Fibroblast of villous mesenchyme (primary cell): ENCODE results near the gene TNFAIP3. TPM values are rescaled to one million over a fixed set of nuclear protein-coding genes. Genes with fewer than 3 reads are reported as not detected.

ENCODE experiments used
- DNase-seq: peaks from one replicate; pipeline ENCODE4 v3.0.0-alpha.2; 2010; ENCODE audit warnings: low read depth
- H3K4me3 ChIP-seq: 2 replicates; pipeline ENCODE4 v1.5.1; 2011; ENCODE audit warnings: low read depth, mild to moderate bottlenecking, low read length
- CTCF ChIP-seq: IDR thresholded peaks from 2 replicates; pipeline ENCODE4 v1.5.1; 2012; ENCODE audit warnings: low read depth, mild to moderate bottlenecking, low read length; ENCODE audit not compliant: insufficient read depth
- total RNA-seq: library from RNA; depleted of rRNA; stranded (reverse); fragments of >200 nt; gene quantifications from 2 replicates; pipeline ENCODE4 v1.2.3, GENCODE V29; 2012

The TNFAIP3 gene
- total RNA-seq, 1 donor: 3.9 TPM

GRCh38 chr6:137863091-137863797 is 3.8 kb upstream of the TNFAIP3 start:
- DNase-seq: peak; percentile 68
- no peak for TF ChIP-seq CTCF
- no peak overlapping the region for H3K4me3 ChIP-seq

DNA sequence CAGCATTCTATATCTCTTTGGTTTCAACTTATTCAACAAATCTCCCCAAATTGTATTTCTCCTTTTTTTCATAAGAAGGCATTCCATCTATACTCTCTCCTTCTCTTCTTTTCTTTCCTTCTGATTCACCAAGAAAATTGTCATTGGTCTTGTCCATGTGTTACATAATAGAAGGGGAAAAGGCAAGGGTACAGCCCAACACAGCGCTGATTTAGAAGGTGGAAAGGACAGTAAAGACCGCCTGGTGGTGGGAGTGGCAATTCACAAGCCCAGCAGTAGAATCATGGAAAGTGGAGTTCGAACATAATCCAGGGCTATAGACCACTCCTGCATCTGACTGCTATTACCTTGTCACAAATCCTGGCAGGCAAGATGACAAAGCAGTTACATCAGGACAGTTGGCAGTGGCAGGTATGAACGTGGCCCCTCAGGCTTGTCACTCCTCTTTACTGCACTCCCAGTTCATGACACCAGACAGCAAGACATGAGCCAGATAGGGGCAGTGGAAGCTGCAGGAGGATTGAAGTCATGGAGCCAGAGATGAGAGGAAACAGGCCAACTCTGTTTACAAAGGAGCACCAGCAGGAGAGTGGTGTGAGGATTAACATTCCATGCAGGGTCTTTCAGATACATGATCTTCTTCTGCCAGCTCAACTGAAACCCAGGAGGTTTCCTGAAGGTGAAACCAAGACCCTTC is 2.1 kb upstream of the TNFAIP3 start:
- no peak overlapping the region for H3K4me3 ChIP-seq
- no peak for DNase-seq
- TF ChIP-seq CTCF: no peak

DNA sequence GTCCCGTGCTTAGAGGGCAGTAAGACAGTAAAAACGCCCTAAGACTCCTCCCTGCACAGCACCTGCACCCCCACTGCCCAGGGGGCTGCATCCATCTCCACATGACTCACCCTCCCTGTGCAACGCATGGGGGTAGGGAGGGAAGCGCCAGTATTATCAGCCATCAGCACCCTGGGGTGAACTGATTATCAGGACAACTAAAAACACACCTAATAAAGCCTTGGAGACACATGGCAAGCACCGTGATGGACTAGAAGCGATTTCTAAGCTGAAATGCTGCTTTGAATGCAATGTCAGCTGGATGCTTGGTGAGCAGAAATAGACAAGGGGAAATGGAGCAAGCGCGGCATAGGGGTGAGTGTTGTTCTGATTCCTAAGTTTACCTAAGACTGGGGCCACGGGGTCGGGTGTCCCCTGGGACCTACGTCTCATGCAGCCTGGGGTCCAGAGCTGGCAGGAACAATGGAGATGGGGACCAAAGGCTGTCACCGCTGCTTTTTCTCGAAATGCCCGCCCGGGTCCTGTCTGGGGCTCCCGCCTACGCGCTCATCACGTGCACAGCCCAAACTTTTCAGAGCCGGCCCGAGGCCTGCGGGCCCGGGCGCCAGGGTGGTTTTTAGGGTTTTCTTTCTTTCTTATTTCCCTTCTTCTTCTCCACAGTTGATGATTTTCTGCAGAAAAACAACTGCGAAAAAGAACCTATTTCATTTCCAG is 702 bp upstream of the TNFAIP3 start:
- DNase-seq: no peak
- peak overlapping the region; percentile 60 for H3K4me3 ChIP-seq
- no peak for TF ChIP-seq CTCF

DNA sequence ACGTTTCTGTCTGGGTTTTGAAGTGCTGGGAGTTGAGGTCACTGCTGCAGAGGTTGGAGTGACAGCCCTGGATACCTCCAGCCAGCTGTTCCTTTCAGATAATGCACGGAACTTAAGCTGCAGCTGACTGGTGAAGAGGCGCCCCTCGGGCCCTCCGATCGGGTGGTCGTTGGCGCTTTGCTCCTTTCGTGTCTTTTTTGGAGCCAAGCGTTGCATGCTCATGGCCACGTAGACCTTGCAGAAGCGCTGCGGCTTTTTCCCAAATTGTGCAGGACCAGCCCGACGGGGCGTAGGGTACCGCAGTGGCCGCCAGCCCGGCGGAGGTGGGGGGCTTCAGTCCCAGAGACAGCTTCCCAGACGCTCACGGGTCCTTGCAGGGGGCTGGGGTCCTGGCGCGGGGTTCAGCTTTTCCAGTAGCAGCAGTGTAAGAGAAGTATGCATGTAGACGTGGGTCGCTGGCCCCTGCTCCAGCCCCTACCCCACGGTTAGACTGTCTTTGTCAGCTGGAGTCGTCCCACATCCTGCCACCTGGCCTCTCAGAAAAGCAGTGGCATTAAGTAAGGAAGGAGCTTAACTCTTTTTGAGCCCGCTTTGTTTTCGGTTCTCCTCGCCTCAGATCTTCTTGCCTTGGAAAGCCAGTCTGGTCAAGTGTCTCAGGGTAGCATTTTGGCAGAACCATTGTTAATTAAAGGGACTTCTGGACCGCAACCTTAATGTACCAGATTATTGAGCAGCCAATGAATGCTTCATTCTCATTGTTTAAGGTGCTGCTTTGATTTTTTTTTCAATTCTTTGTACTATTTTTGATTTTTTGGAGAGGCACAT is 838 bp downstream of the TNFAIP3 start:
- no peak for DNase-seq
- no peak for TF ChIP-seq CTCF

DNA sequence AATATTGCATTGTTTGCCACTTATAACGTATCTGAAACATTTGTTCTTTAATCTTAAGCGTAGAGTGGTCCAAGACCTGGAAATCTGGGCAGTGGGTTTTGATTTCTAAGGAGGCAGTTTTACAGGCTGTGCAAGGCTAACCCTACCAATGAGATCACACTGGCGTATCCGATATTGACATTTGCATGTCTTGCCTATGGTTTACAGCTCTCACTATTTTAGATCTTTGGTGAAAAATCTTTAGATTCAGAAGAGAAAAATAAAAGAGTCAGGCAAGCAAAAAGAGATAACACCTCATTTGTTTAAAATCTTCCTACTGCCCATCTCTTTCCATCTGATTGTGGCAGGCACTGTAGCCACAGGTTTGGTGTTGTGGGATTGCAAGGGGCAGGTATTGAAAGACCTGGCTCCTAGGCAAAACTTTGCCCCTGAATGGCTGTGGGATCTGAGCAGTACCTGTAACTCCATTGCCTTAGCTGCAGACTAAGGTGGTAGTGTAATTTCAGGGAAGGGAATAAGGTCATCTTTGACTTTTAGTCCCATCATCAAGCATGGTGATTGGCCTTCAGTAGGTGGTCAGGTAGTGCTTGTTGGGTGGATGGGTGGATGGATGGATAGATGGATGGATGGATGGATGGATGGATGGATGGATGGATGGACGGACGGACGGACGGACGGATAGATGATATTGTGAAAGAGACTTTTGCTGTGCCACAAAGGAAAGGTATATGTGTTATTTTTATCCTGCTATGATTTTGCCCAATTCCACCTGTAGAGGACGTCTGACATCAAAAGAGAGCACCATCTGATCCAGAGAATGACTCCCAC is 1.9 kb downstream of the TNFAIP3 start:
- no peak for TF ChIP-seq CTCF
- H3K4me3 ChIP-seq: peak overlapping the region; percentile 80
- no peak for DNase-seq

More for the DNA sequence above, 838 bp downstream of the TNFAIP3 start:
- H3K4me3 ChIP-seq: peak overlapping the region; percentile 80
